OCI-M1 (cell line): ENCODE measurements around the gene PIGR.

Experiments
- DNase-seq: peaks from one replicate; lab custom pipeline; 2025; lab: John Stamatoyannopoulos, UW

The PIGR gene

DNA sequence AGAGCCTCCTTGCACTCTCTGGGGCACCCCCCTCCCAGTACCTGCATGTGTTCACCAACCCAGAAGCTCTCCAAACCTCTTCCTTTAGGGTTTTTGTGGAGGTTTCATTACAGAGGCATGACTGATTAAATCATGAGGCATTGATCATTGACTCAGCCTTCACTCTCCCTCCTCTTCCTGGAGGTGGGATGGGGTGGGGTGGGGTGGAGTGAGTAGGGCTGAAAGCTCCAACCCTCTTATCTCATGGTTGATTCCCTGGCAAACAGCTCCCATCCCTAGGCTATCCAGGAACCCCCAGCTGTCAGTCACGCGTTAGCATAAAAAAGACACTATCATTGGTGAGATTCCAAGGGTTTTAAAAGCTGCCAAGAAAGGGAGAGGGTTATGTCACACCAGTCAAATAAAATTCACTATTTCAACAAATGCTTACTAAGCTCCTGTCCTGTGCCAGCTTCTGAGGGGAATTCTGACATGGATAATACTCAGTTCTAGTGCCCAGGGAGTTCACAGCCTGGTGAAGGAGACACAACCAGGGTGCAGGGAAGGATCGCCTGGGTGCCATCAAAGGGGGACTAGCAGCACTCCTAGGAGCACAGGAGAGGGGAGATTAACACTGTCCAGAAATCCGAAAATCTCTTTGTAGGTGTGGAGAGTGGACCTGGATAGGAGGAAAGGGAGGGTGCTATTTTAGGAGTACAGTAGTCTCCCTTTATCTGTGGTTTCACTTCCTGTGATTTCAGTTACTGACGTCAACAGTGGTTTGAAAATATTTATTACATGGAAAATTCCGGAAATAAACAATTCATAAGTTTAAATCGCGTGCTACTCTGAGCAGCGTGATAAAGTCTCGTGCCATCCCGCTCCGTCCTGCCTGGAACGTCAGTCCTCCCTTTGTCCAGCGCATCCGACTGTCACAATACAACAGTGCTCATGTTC, 55.9 kb downstream of the PIGR start:
- DNase-seq, result peak; percentile 33

DNA sequence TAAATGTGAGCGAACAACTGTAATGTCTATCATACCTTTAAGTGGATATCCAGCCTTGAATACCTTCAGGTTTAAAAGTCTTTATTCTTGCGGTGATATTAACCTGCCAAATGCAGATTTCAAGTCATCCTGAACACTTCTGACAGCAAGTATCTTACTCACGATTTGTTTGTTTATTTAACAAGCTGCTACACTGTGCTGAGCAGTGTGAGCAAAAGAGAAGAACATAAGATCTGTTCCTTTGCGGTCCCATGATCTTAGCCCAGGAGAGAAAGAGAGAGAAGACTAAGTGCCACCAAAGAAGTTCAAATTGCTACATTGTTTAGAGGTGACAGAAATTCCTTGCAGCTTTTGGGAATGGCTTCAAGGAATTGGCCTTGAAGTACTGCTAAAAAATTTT, 58.6 kb downstream of the PIGR start:
- no peak for DNase-seq

DNA sequence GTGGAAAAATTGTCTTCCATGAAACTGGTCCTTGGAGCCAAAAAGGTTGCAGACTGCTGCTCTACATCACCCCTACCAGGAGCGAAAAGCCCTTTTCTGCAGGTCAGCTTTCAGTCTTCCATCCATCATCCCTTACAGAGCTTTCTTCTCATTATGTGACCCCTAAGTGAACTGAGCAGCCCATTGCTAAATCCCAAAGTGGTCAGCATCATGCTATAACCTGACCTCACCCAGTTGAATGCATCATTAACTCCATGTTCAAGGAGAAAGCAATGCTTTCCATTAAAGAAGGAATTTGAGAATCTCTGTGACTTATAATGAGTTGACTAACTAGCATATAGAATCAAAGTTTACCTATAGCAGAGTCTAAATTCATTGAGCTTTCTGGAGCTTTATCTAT, 59.4 kb downstream of the PIGR start:
- DNase-seq, result no peak

DNA sequence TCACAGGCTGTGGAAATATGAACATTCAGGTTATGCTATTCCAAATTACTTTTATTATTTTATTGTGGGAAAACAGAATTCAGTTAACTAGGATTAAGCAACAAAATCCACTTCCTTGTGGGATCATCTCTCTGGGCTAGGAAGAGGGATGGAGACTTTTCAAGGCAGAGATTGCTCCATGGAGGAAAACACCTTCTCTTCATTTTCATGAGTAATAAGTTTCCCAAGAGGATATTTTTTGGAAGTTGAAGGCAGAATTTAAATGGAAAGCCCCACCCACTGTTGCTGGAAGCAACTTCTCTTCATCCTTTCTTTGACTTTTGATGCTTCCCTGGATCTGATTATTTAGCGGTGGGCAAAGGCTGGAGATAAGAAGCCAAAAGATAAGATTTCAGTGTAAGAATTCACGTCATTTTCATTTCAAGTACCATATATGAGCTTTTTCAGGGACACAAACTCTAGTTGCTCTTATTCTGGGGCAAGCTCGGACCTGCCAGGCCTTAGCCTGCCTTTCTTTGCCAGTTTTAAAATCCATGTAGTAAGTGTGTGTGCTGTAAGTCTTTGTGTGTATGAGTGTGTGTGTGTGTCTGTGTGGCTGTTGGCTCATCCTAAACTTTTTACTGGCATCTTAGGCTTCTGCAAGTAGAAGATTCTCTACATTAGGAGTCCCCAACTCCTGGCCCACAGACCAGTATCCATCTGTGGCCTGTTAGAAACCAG, 60.8 kb downstream of the PIGR start:
- no peak for DNase-seq

DNA sequence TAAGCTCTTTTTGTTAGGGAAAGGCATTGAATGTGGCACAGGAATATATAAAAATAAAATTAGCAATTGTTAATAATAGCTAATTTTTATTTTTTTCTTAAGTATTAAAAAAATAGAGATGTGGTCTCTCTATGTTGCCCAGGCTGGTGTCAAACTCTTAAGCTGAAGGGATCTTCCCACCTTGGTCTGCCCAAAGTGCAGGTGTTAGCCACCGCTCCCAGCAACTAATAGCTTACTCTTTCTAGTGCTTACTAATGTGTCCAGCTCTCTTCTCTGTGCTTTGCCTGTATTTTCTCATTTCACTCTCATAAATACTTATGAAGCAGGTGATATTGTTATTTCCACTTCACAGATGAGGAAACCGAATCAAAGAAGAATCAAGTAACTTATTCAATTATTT, 62.4 kb downstream of the PIGR start:
- DNase-seq, result no peak

DNA sequence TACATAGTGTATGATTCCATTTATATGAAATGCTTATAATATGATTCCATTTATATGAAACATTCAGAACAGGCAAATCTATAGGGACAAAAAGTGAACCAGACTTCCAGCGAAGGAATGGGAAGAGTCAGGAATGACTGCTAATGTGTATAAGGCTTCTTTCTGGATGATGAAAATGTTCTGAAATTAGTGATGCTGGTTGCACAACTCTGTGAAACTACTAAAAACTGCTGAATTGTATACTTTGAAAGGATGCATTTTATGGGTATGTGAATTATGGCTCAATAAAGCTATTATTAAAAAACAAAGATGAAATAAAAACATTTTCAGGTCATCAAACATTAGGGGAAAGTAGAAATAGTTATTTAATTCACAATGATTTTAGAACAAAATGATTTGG, 63.1 kb downstream of the PIGR start:
- DNase-seq, result no peak

DNA sequence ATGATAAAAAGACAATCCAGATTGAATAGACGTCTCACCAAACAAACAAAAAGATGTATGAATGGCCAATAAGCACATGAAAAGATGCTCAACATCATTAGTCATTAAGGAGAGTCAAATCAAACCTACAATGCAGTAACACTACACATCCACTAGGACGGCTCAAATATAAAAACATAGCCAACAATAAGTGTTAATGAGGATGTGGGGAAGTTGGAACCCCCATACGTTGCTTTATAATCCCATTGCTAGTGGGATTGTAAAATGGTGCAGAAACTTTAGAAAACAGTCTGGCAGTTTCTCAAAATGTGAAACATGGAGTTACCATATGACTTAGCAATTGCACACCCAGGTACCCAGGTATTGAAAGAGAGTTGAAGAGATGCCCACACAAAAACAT, 63.7 kb downstream of the PIGR start:
- no peak for DNase-seq

DNA sequence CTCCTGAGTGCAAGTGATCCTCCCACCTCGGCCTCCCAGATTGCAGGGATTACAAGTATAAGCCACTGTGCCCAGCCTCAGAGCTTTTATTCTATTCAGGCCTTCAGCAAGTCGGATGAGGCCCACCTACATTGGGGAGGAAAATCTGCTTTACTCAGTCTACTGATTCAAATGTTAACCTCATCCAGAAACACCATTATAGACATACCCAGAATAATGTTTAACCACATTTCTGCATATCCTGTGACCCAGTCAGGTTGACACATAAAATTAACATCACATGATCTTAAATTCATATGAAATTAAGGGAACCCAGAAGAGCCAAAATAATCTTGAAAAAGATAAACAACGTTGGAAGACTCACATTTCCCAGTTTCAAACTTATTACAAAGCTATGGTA, 66.0 kb downstream of the PIGR start:
- no peak for DNase-seq
